Measurements from ENCODE around the gene KCTD18.

The KCTD18 gene

DNA sequence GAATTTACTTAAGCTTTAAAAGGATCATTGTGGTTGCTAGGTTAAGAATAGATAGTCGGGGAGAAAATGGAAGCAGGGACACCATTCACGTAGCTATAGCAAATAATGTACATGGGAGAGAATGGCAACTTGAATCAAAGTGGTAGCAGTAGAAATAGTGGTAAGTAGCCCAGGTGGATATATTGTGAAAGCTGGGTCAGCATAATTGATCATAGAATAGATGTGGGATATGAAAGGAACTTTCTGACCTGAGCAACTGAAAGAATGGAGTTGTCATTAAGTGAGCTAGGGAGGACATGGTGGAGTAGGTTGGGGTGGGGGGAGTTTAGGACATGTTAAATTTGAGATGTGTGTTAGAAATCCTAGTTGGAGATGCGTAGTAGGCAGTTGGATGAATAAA lies 18.4 kb upstream of the KCTD18 start:
- no peak overlapping the region for H3K4me3 ChIP-seq (ENCODE audit: low read depth, low read length)
- TF ChIP-seq MYC (IDR thresholded peaks at IDR 0.05; ENCODE audit: low read depth, low read length) (no peak), POLR2A (IDR thresholded peaks at IDR 0.05; ENCODE audit: extremely low read depth, insufficient read length) (no peak)
- TF ChIP-seq, protein P1, sequence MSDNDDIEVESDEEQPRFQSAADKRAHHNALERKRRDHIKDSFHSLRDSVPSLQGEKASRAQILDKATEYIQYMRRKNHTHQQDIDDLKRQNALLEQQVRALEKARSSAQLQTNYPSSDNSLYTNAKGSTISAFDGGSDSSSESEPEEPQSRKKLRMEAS (IDR thresholded peaks at IDR 0.05; ENCODE audit: low read depth, low read length) = no peak
- TF ChIP-seq, protein P2, sequence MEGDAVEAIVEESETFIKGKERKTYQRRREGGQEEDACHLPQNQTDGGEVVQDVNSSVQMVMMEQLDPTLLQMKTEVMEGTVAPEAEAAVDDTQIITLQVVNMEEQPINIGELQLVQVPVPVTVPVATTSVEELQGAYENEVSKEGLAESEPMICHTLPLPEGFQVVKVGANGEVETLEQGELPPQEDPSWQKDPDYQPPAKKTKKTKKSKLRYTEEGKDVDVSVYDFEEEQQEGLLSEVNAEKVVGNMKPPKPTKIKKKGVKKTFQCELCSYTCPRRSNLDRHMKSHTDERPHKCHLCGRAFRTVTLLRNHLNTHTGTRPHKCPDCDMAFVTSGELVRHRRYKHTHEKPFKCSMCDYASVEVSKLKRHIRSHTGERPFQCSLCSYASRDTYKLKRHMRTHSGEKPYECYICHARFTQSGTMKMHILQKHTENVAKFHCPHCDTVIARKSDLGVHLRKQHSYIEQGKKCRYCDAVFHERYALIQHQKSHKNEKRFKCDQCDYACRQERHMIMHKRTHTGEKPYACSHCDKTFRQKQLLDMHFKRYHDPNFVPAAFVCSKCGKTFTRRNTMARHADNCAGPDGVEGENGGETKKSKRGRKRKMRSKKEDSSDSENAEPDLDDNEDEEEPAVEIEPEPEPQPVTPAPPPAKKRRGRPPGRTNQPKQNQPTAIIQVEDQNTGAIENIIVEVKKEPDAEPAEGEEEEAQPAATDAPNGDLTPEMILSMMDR (IDR thresholded peaks at IDR 0.05; ENCODE audit: low read depth, low read length) = no peak
- no peak for DNase-seq (ENCODE audit: low read depth)

DNA sequence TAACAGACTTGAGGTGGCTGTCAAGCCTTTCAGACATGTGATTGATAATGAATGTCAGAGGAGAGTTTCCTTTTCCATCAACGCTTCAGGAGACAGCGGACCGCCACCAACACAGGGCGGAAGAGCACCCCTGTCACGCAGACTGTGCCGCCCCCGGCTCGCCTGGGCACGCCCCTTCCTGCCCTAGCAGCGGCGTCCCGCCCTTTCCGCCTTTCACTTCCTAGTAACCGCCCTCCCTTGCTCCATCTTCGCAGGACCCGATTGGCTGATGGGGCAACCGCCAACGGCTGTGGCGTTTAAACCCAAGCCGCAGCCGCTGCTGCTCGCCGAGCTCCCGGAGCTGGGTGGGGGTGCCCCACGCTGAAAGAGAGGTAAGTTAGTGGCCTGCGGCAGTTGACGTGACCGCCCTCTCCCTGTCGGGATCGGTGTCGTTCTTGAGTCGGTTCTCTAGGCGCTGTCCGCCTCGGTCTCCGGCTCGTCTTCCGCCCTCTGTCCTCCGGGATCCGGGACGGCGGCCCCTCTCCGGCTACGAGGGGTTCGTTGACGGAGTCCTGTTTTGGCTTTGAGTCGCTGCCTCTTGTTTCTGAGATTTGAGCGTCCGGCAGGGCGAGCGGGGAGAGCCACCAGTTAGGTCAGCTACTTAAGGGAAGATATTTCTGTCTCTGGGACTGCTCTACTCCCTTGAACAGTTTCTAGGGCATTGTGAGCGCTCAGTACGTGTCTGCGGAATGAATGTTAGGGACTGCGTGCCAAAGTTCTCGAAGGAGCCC lies 16.2 kb upstream of the KCTD18 start, which contains the start of gene SGO2:
Gene SGO2, plus strand, starts transcription at position 326 of the 770 bp plus-strand sequence. CDS start 6,769 bp downstream, outside the sequence.
- TF ChIP-seq, protein P2 (IDR thresholded peaks at IDR 0.05; ENCODE audit: low read depth, low read length) = no peak
- TF ChIP-seq, protein P1 (IDR thresholded peaks at IDR 0.05; ENCODE audit: low read depth, low read length) = peak; percentile 68
- peak; percentile 56 for TF ChIP-seq MYC (IDR thresholded peaks at IDR 0.05; ENCODE audit: low read depth, low read length)
- peak; percentile 65 for TF ChIP-seq POLR2A (IDR thresholded peaks at IDR 0.05; ENCODE audit: extremely low read depth, insufficient read length)
- H3K4me3 ChIP-seq (ENCODE audit: low read depth, low read length) = peak within 1 kb of the TSS; percentile 96
- peak; percentile 99 for DNase-seq (ENCODE audit: low read depth)

DNA sequence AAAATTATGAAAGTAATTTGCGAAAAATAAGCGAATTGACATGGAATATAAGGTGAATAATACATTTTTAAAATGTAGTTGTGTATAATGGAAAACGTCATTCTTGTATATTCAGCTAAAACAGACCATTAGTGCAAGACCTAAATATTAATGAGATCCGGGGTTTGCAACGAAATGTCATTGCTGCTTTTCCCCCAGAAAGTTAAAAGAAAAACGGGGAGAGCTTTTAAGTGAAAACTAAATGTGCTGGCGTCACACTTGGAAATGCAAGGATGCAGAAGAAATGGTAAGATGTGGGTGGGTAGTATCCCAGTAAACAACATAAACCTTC lies 15.6 kb upstream of the KCTD18 start:
- TF ChIP-seq, protein P1 (IDR thresholded peaks at IDR 0.05; ENCODE audit: low read depth, low read length) = no peak
- TF ChIP-seq MYC (IDR thresholded peaks at IDR 0.05; ENCODE audit: low read depth, low read length) = no peak
- TF ChIP-seq, protein P2 (IDR thresholded peaks at IDR 0.05; ENCODE audit: low read depth, low read length) = no peak
- no peak for TF ChIP-seq POLR2A (IDR thresholded peaks at IDR 0.05; ENCODE audit: extremely low read depth, insufficient read length)
- DNase-seq (ENCODE audit: low read depth) = no peak
- H3K4me3 ChIP-seq (ENCODE audit: low read depth, low read length) = peak overlapping the region; percentile 96

DNA sequence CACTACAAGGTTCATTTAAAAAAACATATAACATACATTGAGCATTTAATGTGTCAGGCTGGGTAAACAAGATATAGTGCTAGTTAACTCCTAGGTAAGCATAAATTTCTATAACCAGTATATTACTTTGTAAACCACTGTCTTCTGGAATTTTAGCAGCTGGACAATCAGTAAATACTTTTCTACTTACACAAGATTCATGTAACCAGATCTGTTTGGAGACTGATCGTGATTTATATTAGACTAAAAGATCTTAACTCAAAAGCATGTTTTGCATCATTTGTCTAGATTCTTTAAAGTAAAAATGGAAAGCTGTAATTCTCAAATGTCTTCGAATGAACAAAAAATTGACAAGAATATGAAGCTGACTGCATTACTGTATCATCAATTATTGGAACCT lies 15.2 kb upstream of the KCTD18 start:
- TF ChIP-seq, protein P2 (IDR thresholded peaks at IDR 0.05; ENCODE audit: low read depth, low read length) = no peak
- no peak for TF ChIP-seq POLR2A (IDR thresholded peaks at IDR 0.05; ENCODE audit: extremely low read depth, insufficient read length)
- TF ChIP-seq, protein P1 (IDR thresholded peaks at IDR 0.05; ENCODE audit: low read depth, low read length) = no peak
- no peak for TF ChIP-seq MYC (IDR thresholded peaks at IDR 0.05; ENCODE audit: low read depth, low read length)
- no peak overlapping the region for H3K4me3 ChIP-seq (ENCODE audit: low read depth, low read length)
- DNase-seq (ENCODE audit: low read depth) = no peak

DNA sequence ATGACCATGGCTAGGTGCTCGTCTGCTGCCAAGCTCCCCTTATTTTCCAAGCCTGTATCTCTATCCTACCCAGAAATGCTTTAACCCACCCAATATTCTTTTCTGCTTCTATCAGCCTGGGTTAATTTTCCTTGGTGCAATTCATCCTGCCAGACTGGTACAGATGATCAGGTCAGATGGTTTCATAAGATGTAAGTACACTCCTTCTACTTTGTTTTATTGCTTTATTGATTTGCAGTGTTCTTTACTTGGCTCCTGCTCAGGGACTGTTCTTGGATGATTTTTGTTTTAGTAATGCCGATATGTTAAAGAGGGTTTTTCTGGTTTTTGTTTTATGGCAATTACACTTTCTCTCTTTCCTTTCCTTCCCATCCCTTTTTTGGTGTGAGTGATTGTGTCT lies 13.7 kb upstream of the KCTD18 start:
- TF ChIP-seq, protein P1 (IDR thresholded peaks at IDR 0.05; ENCODE audit: low read depth, low read length) = no peak
- TF ChIP-seq, protein P2 (IDR thresholded peaks at IDR 0.05; ENCODE audit: low read depth, low read length) = no peak
- TF ChIP-seq POLR2A (IDR thresholded peaks at IDR 0.05; ENCODE audit: extremely low read depth, insufficient read length) (no peak), MYC (IDR thresholded peaks at IDR 0.05; ENCODE audit: low read depth, low read length) (no peak)
- DNase-seq (ENCODE audit: low read depth) = no peak
- H3K4me3 ChIP-seq (ENCODE audit: low read depth, low read length) = no peak overlapping the region

All from NB4 (cell line).